Ovary (tissue), 3 donors: Measurements from ENCODE around the gene SPINK5.

Experiments used
- EP300 ChIP-seq: sonication (generic); formaldehyde crosslinking; IDR thresholded peaks from one replicate; pipeline ENCODE4 v1.6.1; 2017; ENCODE audit warnings: antibody characterized with exemption
- POLR2A ChIP-seq: fragments of 450-650 bp; IDR thresholded peaks from one replicate; pipeline ENCODE4 v1.6.1; 2017; ENCODE audit warnings: antibody characterized with exemption, mild to moderate bottlenecking, moderate library complexity
- TF ChIP-seq, protein P1 (sequence below), 3 donors: fragments of 450-650 bp in 2 of 3; fragments of 200-600 bp in 1 of 3; IDR thresholded peaks; one replicate each; pipeline versions ENCODE4 v1.5.1 to v1.8.0; 2016 to 2022; ENCODE audit warnings: antibody characterized with exemption in 3 of 3, mild to moderate bottlenecking in 1 of 3
- donor health status: DM: no; HTN: no; CAD: no.

- no peak for TF ChIP-seq POLR2A
- TF ChIP-seq, protein P1, sequence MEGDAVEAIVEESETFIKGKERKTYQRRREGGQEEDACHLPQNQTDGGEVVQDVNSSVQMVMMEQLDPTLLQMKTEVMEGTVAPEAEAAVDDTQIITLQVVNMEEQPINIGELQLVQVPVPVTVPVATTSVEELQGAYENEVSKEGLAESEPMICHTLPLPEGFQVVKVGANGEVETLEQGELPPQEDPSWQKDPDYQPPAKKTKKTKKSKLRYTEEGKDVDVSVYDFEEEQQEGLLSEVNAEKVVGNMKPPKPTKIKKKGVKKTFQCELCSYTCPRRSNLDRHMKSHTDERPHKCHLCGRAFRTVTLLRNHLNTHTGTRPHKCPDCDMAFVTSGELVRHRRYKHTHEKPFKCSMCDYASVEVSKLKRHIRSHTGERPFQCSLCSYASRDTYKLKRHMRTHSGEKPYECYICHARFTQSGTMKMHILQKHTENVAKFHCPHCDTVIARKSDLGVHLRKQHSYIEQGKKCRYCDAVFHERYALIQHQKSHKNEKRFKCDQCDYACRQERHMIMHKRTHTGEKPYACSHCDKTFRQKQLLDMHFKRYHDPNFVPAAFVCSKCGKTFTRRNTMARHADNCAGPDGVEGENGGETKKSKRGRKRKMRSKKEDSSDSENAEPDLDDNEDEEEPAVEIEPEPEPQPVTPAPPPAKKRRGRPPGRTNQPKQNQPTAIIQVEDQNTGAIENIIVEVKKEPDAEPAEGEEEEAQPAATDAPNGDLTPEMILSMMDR (IDR thresholded peaks at IDR 0.05) = no peak
- no peak for TF ChIP-seq EP300
Observed at GRCh38 chr5:148027505-148027904, 36.3 kb upstream of the SPINK5 start.
